H1 (cell line): ENCODE results near the gene ST6GALNAC3.

Experiments
- EP300 ChIP-seq, 2 experiments: IDR thresholded peaks; 1 replicate in 1 of 2; 2 replicates in 1 of 2; pipeline ENCODE4 v1.6.1; 2011 to 2012; ENCODE audit warnings: low read depth in 2 of 2, low read length in 2 of 2, mild to moderate bottlenecking in 2 of 2, borderline replicate concordance in 1 of 2, inconsistent platforms in 1 of 2, moderate library complexity in 1 of 2
- FOSL1 ChIP-seq: IDR thresholded peaks from 2 replicates; pipeline ENCODE4 v1.6.1; 2011; ENCODE audit warnings: mild to moderate bottlenecking, low read depth, low read length, moderate library complexity; ENCODE audit not compliant: insufficient read depth
- RAD21 ChIP-seq, 2 experiments: IDR thresholded peaks in 1 of 2; conservative IDR thresholded peaks in 1 of 2; 2 replicates each; pipeline ENCODE4 v1.6.1; 2011; ENCODE audit warnings: low read depth in 2 of 2, low read length in 2 of 2, improper control_type of control experiment in 1 of 2, inconsistent platforms in 1 of 2, mild to moderate bottlenecking in 1 of 2, moderate library complexity in 1 of 2
- SIRT6 ChIP-seq: IDR thresholded peaks from one replicate; pipeline ENCODE4 v1.7.1; 2012; ENCODE audit warnings: low read length, inconsistent platforms
- TEAD4 ChIP-seq: IDR thresholded peaks from 2 replicates; pipeline ENCODE4 v1.6.1; 2012; ENCODE audit warnings: low read depth, low read length, inconsistent platforms, mixed read lengths
- TF ChIP-seq, protein P1 (sequence below), 3 experiments: IDR thresholded peaks; 1 replicate in 2 of 3; 2 replicates in 1 of 3; pipeline versions ENCODE4 v1.5.1 to v1.6.1; 2011; ENCODE audit warnings: low read length in 3 of 3, mild to moderate bottlenecking in 3 of 3, inconsistent platforms in 2 of 3, low read depth in 1 of 3, moderate library complexity in 1 of 3; ENCODE audit not compliant: insufficient read depth in 1 of 3; ENCODE audit errors: control extremely low read depth in 1 of 3

DNA sequence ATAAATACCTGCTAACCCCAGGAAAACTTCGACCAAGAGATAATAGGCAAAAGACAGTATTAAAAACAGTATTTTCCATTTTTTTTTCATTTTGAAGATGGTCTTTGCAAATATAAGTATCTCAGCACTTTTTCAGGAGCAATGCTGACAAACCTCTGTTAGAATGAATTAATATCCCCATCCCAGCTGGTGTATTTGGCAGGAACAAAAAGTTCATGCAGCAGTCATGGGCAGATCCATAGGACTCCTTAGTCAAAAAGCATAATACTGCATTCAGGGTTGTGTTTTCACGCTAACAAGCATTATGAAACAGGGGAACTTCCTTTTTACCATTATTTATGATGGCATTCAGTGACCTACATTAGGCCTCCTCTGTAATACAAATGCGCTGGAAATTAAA is 344.0 kb downstream of the ST6GALNAC3 start:
- TF ChIP-seq SIRT6: no peak
- TF ChIP-seq FOSL1: no peak
- TF ChIP-seq EP300 (IDR thresholded peaks at IDR 0.05; ENCODE audit: borderline replicate concordance in 1 of 2, low read depth in 2 of 2, low read length in 2 of 2): no peak
- no peak for TF ChIP-seq TEAD4
- TF ChIP-seq, protein P1, sequence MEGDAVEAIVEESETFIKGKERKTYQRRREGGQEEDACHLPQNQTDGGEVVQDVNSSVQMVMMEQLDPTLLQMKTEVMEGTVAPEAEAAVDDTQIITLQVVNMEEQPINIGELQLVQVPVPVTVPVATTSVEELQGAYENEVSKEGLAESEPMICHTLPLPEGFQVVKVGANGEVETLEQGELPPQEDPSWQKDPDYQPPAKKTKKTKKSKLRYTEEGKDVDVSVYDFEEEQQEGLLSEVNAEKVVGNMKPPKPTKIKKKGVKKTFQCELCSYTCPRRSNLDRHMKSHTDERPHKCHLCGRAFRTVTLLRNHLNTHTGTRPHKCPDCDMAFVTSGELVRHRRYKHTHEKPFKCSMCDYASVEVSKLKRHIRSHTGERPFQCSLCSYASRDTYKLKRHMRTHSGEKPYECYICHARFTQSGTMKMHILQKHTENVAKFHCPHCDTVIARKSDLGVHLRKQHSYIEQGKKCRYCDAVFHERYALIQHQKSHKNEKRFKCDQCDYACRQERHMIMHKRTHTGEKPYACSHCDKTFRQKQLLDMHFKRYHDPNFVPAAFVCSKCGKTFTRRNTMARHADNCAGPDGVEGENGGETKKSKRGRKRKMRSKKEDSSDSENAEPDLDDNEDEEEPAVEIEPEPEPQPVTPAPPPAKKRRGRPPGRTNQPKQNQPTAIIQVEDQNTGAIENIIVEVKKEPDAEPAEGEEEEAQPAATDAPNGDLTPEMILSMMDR (IDR thresholded peaks at IDR 0.05; ENCODE audit: control extremely low read depth in 1 of 3, insufficient read depth in 1 of 3, low read depth in 1 of 3, low read length in 3 of 3): no peak
- TF ChIP-seq RAD21 (IDR thresholded peaks at IDR 0.05 in 1 of 2, conservative IDR thresholded peaks at IDR 0.05 in 1 of 2; ENCODE audit: low read depth in 2 of 2, low read length in 2 of 2): no peak
